Measurements from ENCODE around the gene PPEF2.
A peak's percentile ranks its signal among the peaks of the same experiment; 100 is the strongest.

Gene PPEF2

DNA sequence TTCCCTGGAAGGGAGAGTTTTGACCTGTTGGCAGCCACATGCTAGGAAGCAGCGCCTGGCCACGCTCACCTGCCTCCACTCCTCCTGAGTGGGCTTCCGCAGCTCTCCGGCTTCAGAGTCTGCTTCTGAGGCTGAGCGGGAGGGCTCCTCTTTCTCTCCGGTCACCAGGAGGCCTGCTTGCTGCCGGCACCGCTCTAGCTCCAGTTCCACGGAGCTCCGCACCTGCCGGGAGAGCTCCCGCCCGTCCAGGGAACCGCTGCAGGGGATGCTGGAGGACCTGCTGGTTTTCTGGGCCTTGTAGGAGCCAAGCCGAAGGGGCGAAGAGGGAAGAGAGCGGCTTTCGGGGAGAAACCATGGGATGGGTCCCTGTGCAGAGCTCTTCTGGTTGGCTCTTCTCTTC lies 26.0 kb downstream of the PPEF2 start:
- no peak for DNase-seq
- Mint-ChIP-seq H3K4me1 (no peaks in the 10 kb centered on the region), H3K9me3 (no peaks in the 10 kb centered on the region), H3K4me3 (no peak overlapping the region), H3K27ac (no peak overlapping the region), H3K36me3 (ENCODE audit: low read depth) (no peaks in the 10 kb centered on the region), H3K27me3 (ENCODE audit: low read depth, poor library complexity) (peaks cover 24% of the 10 kb centered on the region)
- TF ChIP-seq, protein P1, sequence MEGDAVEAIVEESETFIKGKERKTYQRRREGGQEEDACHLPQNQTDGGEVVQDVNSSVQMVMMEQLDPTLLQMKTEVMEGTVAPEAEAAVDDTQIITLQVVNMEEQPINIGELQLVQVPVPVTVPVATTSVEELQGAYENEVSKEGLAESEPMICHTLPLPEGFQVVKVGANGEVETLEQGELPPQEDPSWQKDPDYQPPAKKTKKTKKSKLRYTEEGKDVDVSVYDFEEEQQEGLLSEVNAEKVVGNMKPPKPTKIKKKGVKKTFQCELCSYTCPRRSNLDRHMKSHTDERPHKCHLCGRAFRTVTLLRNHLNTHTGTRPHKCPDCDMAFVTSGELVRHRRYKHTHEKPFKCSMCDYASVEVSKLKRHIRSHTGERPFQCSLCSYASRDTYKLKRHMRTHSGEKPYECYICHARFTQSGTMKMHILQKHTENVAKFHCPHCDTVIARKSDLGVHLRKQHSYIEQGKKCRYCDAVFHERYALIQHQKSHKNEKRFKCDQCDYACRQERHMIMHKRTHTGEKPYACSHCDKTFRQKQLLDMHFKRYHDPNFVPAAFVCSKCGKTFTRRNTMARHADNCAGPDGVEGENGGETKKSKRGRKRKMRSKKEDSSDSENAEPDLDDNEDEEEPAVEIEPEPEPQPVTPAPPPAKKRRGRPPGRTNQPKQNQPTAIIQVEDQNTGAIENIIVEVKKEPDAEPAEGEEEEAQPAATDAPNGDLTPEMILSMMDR (IDR thresholded peaks at IDR 0.05), result no peak

DNA sequence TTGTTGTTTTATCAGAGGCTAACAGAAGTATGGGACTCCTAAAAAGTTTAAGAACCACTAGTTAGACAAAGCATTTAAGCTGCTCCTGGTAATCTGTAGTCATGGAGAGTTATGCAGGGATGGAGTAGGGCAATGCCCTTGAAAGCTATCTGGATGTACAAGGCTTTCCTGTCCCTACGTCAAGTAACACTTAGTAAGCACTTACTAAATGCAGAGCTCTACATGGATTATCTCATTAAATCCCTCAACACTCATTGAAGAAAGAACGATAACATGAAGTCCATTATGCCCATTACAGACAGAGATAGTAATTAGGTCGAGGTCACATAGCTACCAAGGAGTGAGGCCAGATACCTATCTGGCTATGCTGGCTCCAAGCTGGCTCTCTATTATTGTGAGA lies 33.2 kb downstream of the PPEF2 start:
- peaks cover 15% of the 10 kb centered on the region for H3K27me3 Mint-ChIP-seq (ENCODE audit: low read depth, poor library complexity)
- no peaks in the 10 kb centered on the region for H3K9me3 Mint-ChIP-seq
- no peak overlapping the region for H3K4me3 Mint-ChIP-seq
- H3K4me1 Mint-ChIP-seq, result no peaks in the 10 kb centered on the region
- TF ChIP-seq, protein P1 (IDR thresholded peaks at IDR 0.05), result no peak
- H3K36me3 Mint-ChIP-seq (ENCODE audit: low read depth), result no peaks in the 10 kb centered on the region
- DNase-seq, result no peak
- H3K27ac Mint-ChIP-seq, result no peak overlapping the region

DNA sequence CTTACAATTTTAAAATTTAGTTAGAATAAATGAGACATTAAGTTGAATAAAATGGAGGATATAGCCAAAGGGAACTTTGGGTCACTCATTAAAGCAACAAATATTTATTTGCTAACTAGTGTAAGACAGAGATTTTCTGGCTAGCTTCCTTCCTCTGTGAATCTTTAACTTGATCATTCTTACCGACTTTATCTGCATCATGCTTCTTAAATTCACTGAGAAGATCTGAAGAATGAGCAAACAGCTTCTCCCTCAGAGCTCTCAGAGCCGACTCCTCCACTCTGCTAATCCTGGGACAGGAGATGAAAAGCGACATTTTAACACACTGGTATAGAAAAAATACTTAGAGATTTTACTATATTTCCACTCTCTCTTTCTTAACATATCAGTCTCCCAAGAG lies 35.1 kb downstream of the PPEF2 start:
- no peak for DNase-seq
- Mint-ChIP-seq H3K27ac (no peak overlapping the region), H3K4me3 (no peak overlapping the region), H3K36me3 (ENCODE audit: low read depth) (no peaks in the 10 kb centered on the region), H3K9me3 (no peaks in the 10 kb centered on the region), H3K27me3 (ENCODE audit: low read depth, poor library complexity) (peaks cover 15% of the 10 kb centered on the region), H3K4me1 (no peaks in the 10 kb centered on the region)
- TF ChIP-seq, protein P1 (IDR thresholded peaks at IDR 0.05), result no peak

DNA sequence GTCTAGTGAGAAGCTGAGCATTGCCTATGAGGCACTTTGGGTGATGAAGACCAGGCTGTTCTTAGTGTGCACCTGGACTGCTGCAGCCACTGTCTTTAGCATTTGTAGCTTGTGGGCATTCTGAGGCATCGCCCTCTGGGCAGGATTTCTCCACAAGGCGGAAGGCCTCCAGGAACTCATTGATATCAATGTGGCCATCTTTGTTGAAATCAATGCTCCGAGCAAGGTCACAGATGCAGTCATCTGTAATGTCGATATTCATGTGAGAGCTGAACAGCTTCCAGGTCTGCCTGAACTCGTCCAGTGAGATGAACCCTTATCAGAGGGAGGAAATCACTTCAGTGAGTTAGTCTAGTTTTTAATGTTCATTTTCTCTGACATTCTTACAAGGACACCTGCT lies 41.6 kb downstream of the PPEF2 start:
- Mint-ChIP-seq H3K9me3 (no peaks in the 10 kb centered on the region), H3K4me1 (no peaks in the 10 kb centered on the region), H3K27me3 (ENCODE audit: low read depth, poor library complexity) (no peaks in the 10 kb centered on the region), H3K36me3 (ENCODE audit: low read depth) (no peaks in the 10 kb centered on the region), H3K27ac (no peak overlapping the region), H3K4me3 (no peak overlapping the region)
- TF ChIP-seq, protein P1 (IDR thresholded peaks at IDR 0.05), result no peak
- no peak for DNase-seq

DNA sequence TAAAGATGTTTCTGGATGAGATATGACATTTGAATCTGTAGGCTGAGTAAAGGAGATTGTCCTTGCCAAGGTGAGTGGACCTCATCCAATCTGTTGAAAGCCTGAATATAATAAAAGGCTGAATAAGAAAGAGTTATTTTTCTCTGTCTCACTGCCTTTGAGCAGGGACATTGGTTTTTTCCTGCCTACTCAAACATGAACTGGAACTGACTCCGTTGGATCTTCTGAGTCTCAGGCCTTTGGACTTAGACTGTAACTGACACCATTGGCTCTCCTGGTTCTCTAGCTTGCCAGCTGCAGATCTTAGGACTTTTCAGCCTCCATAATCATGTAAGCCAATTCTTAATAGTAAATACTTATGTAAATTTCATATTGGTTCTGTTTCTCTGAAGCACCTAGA lies 43.5 kb downstream of the PPEF2 start:
- Mint-ChIP-seq H3K36me3 (ENCODE audit: low read depth) (no peaks in the 10 kb centered on the region), H3K4me1 (no peaks in the 10 kb centered on the region), H3K27me3 (ENCODE audit: low read depth, poor library complexity) (no peaks in the 10 kb centered on the region), H3K4me3 (no peak overlapping the region), H3K27ac (no peak overlapping the region), H3K9me3 (no peaks in the 10 kb centered on the region)
- no peak for DNase-seq
- TF ChIP-seq, protein P1 (IDR thresholded peaks at IDR 0.05), result no peak

DNA sequence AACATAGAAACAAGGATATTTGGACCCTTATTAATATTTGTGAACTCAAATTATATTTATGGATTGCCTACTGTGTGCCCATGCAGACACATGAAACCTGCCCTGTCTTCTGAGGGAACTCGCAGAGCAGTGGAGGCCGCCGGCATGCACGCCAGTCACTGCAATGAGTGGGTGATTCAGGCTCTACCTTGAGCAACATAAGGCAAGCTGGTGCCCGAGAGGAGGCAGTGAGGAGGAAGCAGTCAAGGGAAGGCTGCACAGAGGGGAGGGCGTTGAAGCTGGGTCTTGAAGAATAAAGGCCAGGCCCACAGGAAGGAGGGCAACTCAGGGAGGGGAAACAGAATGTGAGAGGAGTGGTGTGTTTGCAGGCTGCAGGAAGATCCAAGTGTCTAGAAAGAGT lies 52.8 kb downstream of the PPEF2 start:
- Mint-ChIP-seq H3K36me3 (ENCODE audit: low read depth) (no peaks in the 10 kb centered on the region), H3K27ac (peak overlapping the region; percentile 46), H3K4me3 (no peak overlapping the region), H3K4me1 (peaks cover 22% of the 10 kb centered on the region), H3K9me3 (no peaks in the 10 kb centered on the region), H3K27me3 (ENCODE audit: low read depth, poor library complexity) (no peaks in the 10 kb centered on the region)
- peak; percentile 10 for DNase-seq
- TF ChIP-seq, protein P1 (IDR thresholded peaks at IDR 0.05), result no peak
